Measurements from ENCODE around the gene DLX3. TPM values are rescaled to one million over a fixed set of nuclear protein-coding genes. Genes with fewer than 3 reads are reported as not detected.
A peak's percentile ranks its signal among the peaks of the same experiment; 100 is the strongest.

Gene DLX3
- total and polyA plus RNA-seq, 2 experiments from 2014 or later, result 0.63 to 2.1 TPM

GRCh38 chr17:50037321-50038107 lies 42.5 kb upstream of the DLX3 start:
- Histone ChIP-seq H3K36me3 (no peaks in the 10 kb centered on the region), H3K4me3 (no peak overlapping the region), H3K27ac (no peak overlapping the region), H3K27me3 (no peaks in the 10 kb centered on the region), H3K4me1 (ENCODE audit: low read depth) (peaks cover 16% of the 10 kb centered on the region), H3K9me3 (ENCODE audit: low read depth) (no peaks in the 10 kb centered on the region)
- peak in 1 of 2 donors; percentile 91 for DNase-seq (ENCODE audit: low read depth in 1 of 2, low spot score in 1 of 2)
- no peak for TF ChIP-seq CTCF (IDR thresholded peaks at IDR 0.05; ENCODE audit: low read depth, low read length)

GRCh38 chr17:50036455-50037261 lies 41.6 kb upstream of the DLX3 start:
- no peak for TF ChIP-seq CTCF (IDR thresholded peaks at IDR 0.05; ENCODE audit: low read depth, low read length)
- Histone ChIP-seq H3K4me3 (no peak overlapping the region), H3K27ac (no peak overlapping the region), H3K4me1 (ENCODE audit: low read depth) (peaks cover 16% of the 10 kb centered on the region), H3K27me3 (no peaks in the 10 kb centered on the region), H3K9me3 (ENCODE audit: low read depth) (no peaks in the 10 kb centered on the region), H3K36me3 (no peaks in the 10 kb centered on the region)
- no peak for DNase-seq (ENCODE audit: low read depth in 1 of 2, low spot score in 1 of 2)

- Histone ChIP-seq H3K4me3 (no peak overlapping the region), H3K27me3 (no peaks in the 10 kb centered on the region), H3K27ac (no peak overlapping the region), H3K9me3 (ENCODE audit: low read depth) (no peaks in the 10 kb centered on the region), H3K36me3 (no peaks in the 10 kb centered on the region), H3K4me1 (ENCODE audit: low read depth) (peaks cover 16% of the 10 kb centered on the region)
- no peak for TF ChIP-seq CTCF (IDR thresholded peaks at IDR 0.05; ENCODE audit: low read depth, low read length)
- no peak for DNase-seq (ENCODE audit: low read depth in 1 of 2, low spot score in 1 of 2)
Measured at GRCh38 chr17:50035945-50036344, 40.9 kb upstream of the DLX3 start.

- Histone ChIP-seq H3K4me1 (ENCODE audit: low read depth) (peaks cover 16% of the 10 kb centered on the region), H3K4me3 (no peak overlapping the region), H3K27me3 (no peaks in the 10 kb centered on the region), H3K36me3 (no peaks in the 10 kb centered on the region), H3K27ac (no peak overlapping the region), H3K9me3 (ENCODE audit: low read depth) (no peaks in the 10 kb centered on the region)
- TF ChIP-seq CTCF (IDR thresholded peaks at IDR 0.05; ENCODE audit: low read depth, low read length), result peak; percentile 7
- no peak for DNase-seq (ENCODE audit: low read depth in 1 of 2, low spot score in 1 of 2)
Measured at GRCh38 chr17:50035421-50035879, 40.4 kb upstream of the DLX3 start.

- H3K27me3 ChIP-seq, result no peaks in the 10 kb centered on the region
- no peaks in the 10 kb centered on the region for H3K36me3 ChIP-seq
- no peaks in the 10 kb centered on the region for H3K9me3 ChIP-seq (ENCODE audit: low read depth)
- no peak for DNase-seq (ENCODE audit: low read depth in 1 of 2, low spot score in 1 of 2)
- TF ChIP-seq CTCF (IDR thresholded peaks at IDR 0.05; ENCODE audit: low read depth, low read length), result no peak
- peaks cover 16% of the 10 kb centered on the region for H3K4me1 ChIP-seq (ENCODE audit: low read depth)
- no peak overlapping the region for H3K4me3 ChIP-seq
- no peak overlapping the region for H3K27ac ChIP-seq
Measured at GRCh38 chr17:50034498-50035364, 39.7 kb upstream of the DLX3 start.
